A549 (cell line): ENCODE measurements around the gene ZXDC. TPM values are rescaled to one million over a fixed set of nuclear protein-coding genes. Genes with fewer than 3 reads are reported as not detected.

ENCODE experiments used
- ATAC-seq, 2 experiments: fragments of 200-7000 bp in 1 of 2; fragments of >200 bp in 1 of 2; cut with Nextera tagmentation in 1 of 2; cut with Tn5 transposase in 1 of 2; 3 replicates each; pipeline versions ENCODE4 v1.8.0 to v1.9.1; 2018 to 2020; ENCODE audit warnings: mild to moderate bottlenecking in 1 of 2, moderate library complexity in 1 of 2
- CTCF ChIA-PET: fragments of 300-600 bp; sonication (Branson Sonifier 250); formaldehyde crosslinking; extraction: SDS; loops from one replicate; lab custom pipeline; 2021; ENCODE audit warnings: antibody characterized with exemption, inconsistent platforms; lab: Yijun Ruan, JAX
- POLR2A ChIA-PET: fragments of 350-600 bp; formaldehyde crosslinking; extraction: SDS; loops from one replicate; lab custom pipeline; 2021; ENCODE audit warnings: antibody characterized with exemption, inconsistent platforms; lab: Yijun Ruan, JAX
- DNase-seq, 2 experiments: peaks; one replicate each; pipeline versions ENCODE4 v3.0.0 to v3.0.0-alpha.2; 2011 to 2016; ENCODE audit warnings: low read depth in 1 of 2, low spot score in 1 of 2
- FAIRE-seq: peaks from 2 replicates; lab custom pipeline; 2011; peaks lifted over from hg19 to GRCh38; lab: Jason Lieb, UNC
- H3K27ac ChIP-seq, 2 experiments: fragments of >200 bp; sonication (Bioruptor Twin); formaldehyde crosslinking; 3 replicates each; pipeline ENCODE4 v1.5.1; 2016 to 2017
- H3K4me1 ChIP-seq: fragments of >200 bp; sonication (Bioruptor Twin); formaldehyde crosslinking; 3 replicates; pipeline ENCODE4 v1.6.1; 2016
- H3K4me2 ChIP-seq: fragments of >200 bp; sonication (Bioruptor Twin); formaldehyde crosslinking; 3 replicates; pipeline ENCODE4 v1.6.1; 2016
- H3K4me3 ChIP-seq: fragments of >200 bp; sonication (Bioruptor Twin); formaldehyde crosslinking; 3 replicates; pipeline ENCODE4 v1.5.1; 2016
- H3K9me3 ChIP-seq: fragments of >200 bp; sonication (Bioruptor Twin); formaldehyde crosslinking; 3 replicates; pipeline ENCODE4 v1.6.1; 2016
- CBX8 ChIP-seq: fragments of 200-600 bp; sonication (generic); IDR thresholded peaks from 2 replicates; pipeline ENCODE4 v1.6.1; 2016
- EHF ChIP-seq: fragments of 250-450 bp; sonication (Bioruptor Pico); IDR thresholded peaks from 2 replicates; pipeline ENCODE4 v1.5.0; 2020; ENCODE audit warnings: mild to moderate bottlenecking
- GATA3 ChIP-seq: IDR thresholded peaks from 2 replicates; pipeline ENCODE4 v1.6.1; 2012; ENCODE audit warnings: borderline replicate concordance
- HDAC2 ChIP-seq: fragments of 200-600 bp; sonication (generic); IDR thresholded peaks from 2 replicates; pipeline ENCODE4 v1.6.1; 2016
- HOXA7 ChIP-seq: fragments of 250-450 bp; sonication (Bioruptor Pico); IDR thresholded peaks from 2 replicates; pipeline ENCODE4 v1.5.0; 2020; ENCODE audit warnings: mild to moderate bottlenecking, moderate library complexity
- HOXB13 ChIP-seq: fragments of 250-450 bp; sonication (Bioruptor Pico); IDR thresholded peaks from 2 replicates; pipeline ENCODE4 v1.5.0; 2020; ENCODE audit warnings: low read depth, mild to moderate bottlenecking, moderate library complexity
- HOXB5 ChIP-seq: fragments of 250-450 bp; sonication (Bioruptor Pico); IDR thresholded peaks from 2 replicates; pipeline ENCODE4 v1.5.0; 2020; ENCODE audit warnings: mild to moderate bottlenecking, moderate library complexity
- MAZ ChIP-seq: fragments of 150-350 bp; IDR thresholded peaks from 2 replicates; pipeline ENCODE4 v1.6.1; 2014; ENCODE audit warnings: antibody characterized with exemption, low read depth, low read length, borderline replicate concordance
- NFE2L2 ChIP-seq: fragments of 150-350 bp; conservative IDR thresholded peaks from 2 replicates; pipeline ENCODE4 v1.6.1; 2014; ENCODE audit warnings: low read length
- PHF8 ChIP-seq: fragments of 200-600 bp; sonication (generic); IDR thresholded peaks from 2 replicates; pipeline ENCODE4 v1.6.1; 2016; ENCODE audit warnings: low read depth, mild to moderate bottlenecking, antibody characterized with exemption, moderate library complexity, borderline replicate concordance
- POLR2A ChIP-seq: IDR thresholded peaks from 2 replicates; pipeline ENCODE4 v1.6.1; 2012; ENCODE audit warnings: mild to moderate bottlenecking, low read length
- RAD21 ChIP-seq, 2 experiments: fragments of >200 bp in 1 of 2; sonication (Bioruptor Twin) in 1 of 2; formaldehyde crosslinking in 1 of 2; IDR thresholded peaks in 1 of 2; conservative IDR thresholded peaks in 1 of 2; 2 replicates in 1 of 2; 3 replicates in 1 of 2; pipeline ENCODE4 v1.6.1; 2012 to 2018; ENCODE audit warnings: inconsistent platforms in 1 of 2
- RCOR1 ChIP-seq: fragments of 150-350 bp; IDR thresholded peaks from 2 replicates; pipeline ENCODE4 v1.6.1; 2014; ENCODE audit warnings: antibody characterized with exemption, low read length, low read depth
- RNF2 ChIP-seq: fragments of 200-600 bp; sonication (generic); IDR thresholded peaks from 2 replicates; pipeline ENCODE4 v1.6.1; 2016; ENCODE audit warnings: low read depth, mild to moderate bottlenecking, antibody characterized with exemption, moderate library complexity, borderline replicate concordance
- TFCP2L1 ChIP-seq: fragments of 250-450 bp; sonication (Bioruptor Pico); IDR thresholded peaks from 2 replicates; pipeline ENCODE4 v1.5.0; 2021; ENCODE audit warnings: mild to moderate bottlenecking
- TP53 ChIP-seq: fragments of 250-450 bp; sonication (Bioruptor Pico); IDR thresholded peaks from 2 replicates; pipeline ENCODE4 v1.5.0; 2021; ENCODE audit warnings: mild to moderate bottlenecking, moderate library complexity
- ZNF302 ChIP-seq: fragments of 250-450 bp; sonication (Bioruptor Pico); IDR thresholded peaks from 2 replicates; pipeline ENCODE4 v1.9.0; 2021; ENCODE audit warnings: inconsistent platforms, mild to moderate bottlenecking, moderate library complexity
- WGBS: methylation state at CpG from one replicate; pipeline ENCODE4 v1.1.6; 2017; ENCODE audit errors: missing lambda C conversion rate; 5-methylcytosine and 5-hydroxymethylcytosine counted together
- polyA plus RNA-seq, 4 experiments: library from polyadenylated mRNA; depleted of rRNA in 3 of 4; stranded (reverse); fragments of >200 nt; fragmentation: RNase III in 1 of 4; extraction: RNeasy Plus Mini Kit Qiagen cat#74134 plus additional on column Dnase treatment in 1 of 4; gene quantifications; 2 replicates in 3 of 4; 3 replicates in 1 of 4; pipeline ENCODE4 v1.2.3, GENCODE V29; 2011 to 2017
- TF ChIP-seq, protein P1 (sequence below): fragments of 450-650 bp; IDR thresholded peaks from 2 replicates; pipeline ENCODE4 v1.6.1; 2014; ENCODE audit warnings: antibody characterized with exemption
- TF ChIP-seq, protein P2 (sequence below): fragments of >200 bp; sonication (Bioruptor Twin); formaldehyde crosslinking; IDR thresholded peaks from 3 replicates; pipeline ENCODE4 v1.5.1; 2016
- TF ChIP-seq, protein P3 (sequence below): IDR thresholded peaks from 2 replicates; pipeline ENCODE4 v1.6.1; 2012
- TF ChIP-seq, protein P4 (sequence below): IDR thresholded peaks from 2 replicates; pipeline ENCODE4 v1.6.1; 2012; ENCODE audit warnings: low read depth, borderline replicate concordance

The ZXDC gene
- polyA plus RNA-seq, 2 of the 4 experiments (the other 2 are of a cell fraction) = 6.0 to 8.5 TPM

DNA sequence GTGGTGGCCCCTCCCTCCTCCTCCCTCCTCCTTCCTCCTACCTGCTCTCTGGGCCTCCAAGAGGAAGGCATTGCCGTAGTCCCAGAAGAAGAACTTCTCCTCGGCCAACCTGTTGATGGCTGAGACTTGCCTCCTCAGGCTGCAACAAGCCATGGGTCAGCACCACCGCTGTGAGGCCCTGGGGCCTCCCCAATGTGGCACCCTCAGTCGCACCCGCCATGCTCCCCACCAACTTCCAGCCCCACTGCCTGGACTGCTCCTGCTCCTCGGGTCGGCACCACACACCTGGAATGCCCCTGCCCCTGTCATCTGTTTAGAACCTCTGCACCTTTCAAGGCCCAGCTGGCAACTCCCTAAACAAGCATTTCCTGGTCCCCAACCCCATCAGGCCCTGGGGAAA lies 24.3 kb upstream of the ZXDC start:
- Histone ChIP-seq H3K9me3 (no peaks in the 10 kb centered on the region), H3K4me1 (no peaks in the 10 kb centered on the region), H3K4me2 (no peak overlapping the region), H3K4me3 (no peak overlapping the region), H3K27ac (no peak overlapping the region)
- DNase-seq = no peak
- ChIA-PET POLR2A (no interaction called here), CTCF (interaction anchor here (0.5 kb wide), 1 partner anchor 23 kb away, joined by 3 read pairs; no protein-coding TSS in a partner anchor)
- no peak for FAIRE-seq
- 81% methylated on average over 5 of the region's 7 CpGs for WGBS
- ATAC-seq = no peak
- no peak for TF ChIP-seq ZNF302 (CRISPR knock-in tag)
- TF ChIP-seq HOXB13 (CRISPR knock-in tag) = no peak
- TF ChIP-seq, protein P1, sequence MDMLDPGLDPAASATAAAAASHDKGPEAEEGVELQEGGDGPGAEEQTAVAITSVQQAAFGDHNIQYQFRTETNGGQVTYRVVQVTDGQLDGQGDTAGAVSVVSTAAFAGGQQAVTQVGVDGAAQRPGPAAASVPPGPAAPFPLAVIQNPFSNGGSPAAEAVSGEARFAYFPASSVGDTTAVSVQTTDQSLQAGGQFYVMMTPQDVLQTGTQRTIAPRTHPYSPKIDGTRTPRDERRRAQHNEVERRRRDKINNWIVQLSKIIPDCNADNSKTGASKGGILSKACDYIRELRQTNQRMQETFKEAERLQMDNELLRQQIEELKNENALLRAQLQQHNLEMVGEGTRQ = no peak
- no peak for TF ChIP-seq TP53

DNA sequence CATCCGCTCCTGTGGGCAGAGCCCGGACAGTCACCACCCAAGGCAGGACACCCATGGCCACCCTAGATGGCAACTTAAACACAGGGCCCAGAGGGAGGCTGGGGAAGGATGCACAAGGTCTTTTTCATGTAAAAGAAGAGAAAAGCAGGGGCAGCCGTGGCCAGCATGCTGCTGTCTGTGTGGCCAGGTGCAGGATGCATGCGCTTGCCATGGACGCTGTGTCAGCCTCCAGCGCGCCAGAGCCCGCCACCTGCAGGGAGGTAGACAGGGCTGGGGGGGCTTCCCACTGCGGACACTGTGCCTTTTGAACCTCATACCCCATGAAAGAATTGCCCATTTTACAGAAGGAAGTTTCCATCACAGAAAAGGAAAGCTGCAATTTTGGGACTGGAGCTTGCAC lies 23.7 kb upstream of the ZXDC start:
- H3K27ac ChIP-seq = no peak overlapping the region

DNA sequence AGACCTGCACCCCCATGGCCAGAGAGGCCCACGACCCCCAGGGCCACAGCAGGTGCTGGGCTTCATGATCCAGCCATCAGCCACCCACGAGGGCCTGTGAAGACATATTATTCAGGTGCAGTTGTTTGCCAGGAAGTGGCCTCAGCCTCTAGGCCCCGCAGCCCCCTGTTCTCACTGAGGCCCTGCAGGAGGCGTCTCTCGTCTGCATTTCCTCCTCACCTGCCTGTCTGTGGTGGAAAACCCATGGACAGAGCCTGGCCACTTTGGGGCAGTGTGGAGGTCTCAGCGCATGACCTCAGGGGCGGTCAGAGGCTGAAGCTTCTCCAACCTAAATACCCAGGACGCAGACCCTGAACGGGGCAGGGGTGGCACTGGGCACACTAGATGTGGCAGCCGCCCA lies 23.2 kb upstream of the ZXDC start:
- no peak overlapping the region for H3K27ac ChIP-seq
- no peak overlapping the region for H3K4me2 ChIP-seq
- no peaks in the 10 kb centered on the region for H3K9me3 ChIP-seq
- no peak overlapping the region for H3K4me3 ChIP-seq
- TF ChIP-seq RAD21 (conservative IDR thresholded peaks at IDR 0.05 in 1 of 2, IDR thresholded peaks at IDR 0.05 in 1 of 2) (no peak), GATA3 (no peak), RCOR1 (no peak), PHF8 (no peak), MAZ (no peak), CBX8 (no peak)
- TF ChIP-seq, all 56 proteins: peak for 0
- ChIA-PET CTCF (interaction anchor here (1.8 kb wide), 1 partner anchor 24 kb away, joined by 6 read pairs; no protein-coding TSS in a partner anchor), POLR2A (no interaction called here)
- ATAC-seq (no peak), FAIRE-seq (no peak), DNase-seq (no peak)
- WGBS = 76% methylated on average over 4 of the region's 10 CpGs
- H3K4me1 ChIP-seq = no peaks in the 10 kb centered on the region

More for the DNA sequence above, 23.7 kb upstream of the ZXDC start:
- ChIA-PET POLR2A (no interaction called here), CTCF (no interaction called here)
- Histone ChIP-seq H3K4me1 (no peaks in the 10 kb centered on the region), H3K9me3 (no peaks in the 10 kb centered on the region), H3K4me2 (no peak overlapping the region), H3K4me3 (no peak overlapping the region)
- no peak for FAIRE-seq
- WGBS = 90% methylated on average over 7 of the region's 9 CpGs
- no peak for TF ChIP-seq EHF (CRISPR knock-in tag)
- no peak for TF ChIP-seq TFCP2L1
- ATAC-seq = no peak
- DNase-seq = no peak

DNA sequence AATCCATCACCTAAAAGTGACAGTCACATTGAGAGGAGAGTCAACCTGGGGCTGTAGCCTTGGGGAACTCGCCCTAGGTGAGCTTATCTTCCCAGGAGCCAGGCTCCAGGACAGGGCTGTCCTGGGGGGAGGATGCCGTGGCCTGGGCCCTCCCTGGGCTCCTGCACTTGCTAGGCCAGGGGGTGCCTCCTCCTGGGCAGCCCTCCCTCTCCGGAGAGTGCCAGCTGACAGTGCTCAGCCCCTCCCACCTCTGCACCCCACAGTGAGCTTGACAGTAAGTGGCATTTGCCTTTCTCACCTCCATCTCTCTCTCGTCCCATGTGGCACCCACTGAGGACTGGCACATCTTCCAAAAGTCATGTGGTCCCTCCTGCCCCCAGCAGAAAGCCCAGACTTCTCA lies 22.8 kb upstream of the ZXDC start:
- CTCF ChIA-PET = interaction anchor here (1.0 to 1.8 kb wide), 2 partner anchors 24 to 26 kb away, joined by 3 to 6 read pairs; no protein-coding TSS in a partner anchor
- TF ChIP-seq HOXA7 (no peak), RNF2 (no peak), NFE2L2 (no peak), POLR2A (no peak), HOXB5 (CRISPR knock-in tag) (no peak), HDAC2 (no peak), TP53 (no peak), EHF (CRISPR knock-in tag) (no peak)
- TF ChIP-seq, protein P2, sequence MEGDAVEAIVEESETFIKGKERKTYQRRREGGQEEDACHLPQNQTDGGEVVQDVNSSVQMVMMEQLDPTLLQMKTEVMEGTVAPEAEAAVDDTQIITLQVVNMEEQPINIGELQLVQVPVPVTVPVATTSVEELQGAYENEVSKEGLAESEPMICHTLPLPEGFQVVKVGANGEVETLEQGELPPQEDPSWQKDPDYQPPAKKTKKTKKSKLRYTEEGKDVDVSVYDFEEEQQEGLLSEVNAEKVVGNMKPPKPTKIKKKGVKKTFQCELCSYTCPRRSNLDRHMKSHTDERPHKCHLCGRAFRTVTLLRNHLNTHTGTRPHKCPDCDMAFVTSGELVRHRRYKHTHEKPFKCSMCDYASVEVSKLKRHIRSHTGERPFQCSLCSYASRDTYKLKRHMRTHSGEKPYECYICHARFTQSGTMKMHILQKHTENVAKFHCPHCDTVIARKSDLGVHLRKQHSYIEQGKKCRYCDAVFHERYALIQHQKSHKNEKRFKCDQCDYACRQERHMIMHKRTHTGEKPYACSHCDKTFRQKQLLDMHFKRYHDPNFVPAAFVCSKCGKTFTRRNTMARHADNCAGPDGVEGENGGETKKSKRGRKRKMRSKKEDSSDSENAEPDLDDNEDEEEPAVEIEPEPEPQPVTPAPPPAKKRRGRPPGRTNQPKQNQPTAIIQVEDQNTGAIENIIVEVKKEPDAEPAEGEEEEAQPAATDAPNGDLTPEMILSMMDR = no peak
- TF ChIP-seq, protein P3, sequence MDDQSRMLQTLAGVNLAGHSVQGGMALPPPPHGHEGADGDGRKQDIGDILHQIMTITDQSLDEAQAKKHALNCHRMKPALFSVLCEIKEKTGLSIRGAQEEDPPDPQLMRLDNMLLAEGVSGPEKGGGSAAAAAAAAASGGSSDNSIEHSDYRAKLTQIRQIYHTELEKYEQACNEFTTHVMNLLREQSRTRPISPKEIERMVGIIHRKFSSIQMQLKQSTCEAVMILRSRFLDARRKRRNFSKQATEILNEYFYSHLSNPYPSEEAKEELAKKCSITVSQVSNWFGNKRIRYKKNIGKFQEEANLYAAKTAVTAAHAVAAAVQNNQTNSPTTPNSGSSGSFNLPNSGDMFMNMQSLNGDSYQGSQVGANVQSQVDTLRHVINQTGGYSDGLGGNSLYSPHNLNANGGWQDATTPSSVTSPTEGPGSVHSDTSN = no peak
- TF ChIP-seq, protein P4, sequence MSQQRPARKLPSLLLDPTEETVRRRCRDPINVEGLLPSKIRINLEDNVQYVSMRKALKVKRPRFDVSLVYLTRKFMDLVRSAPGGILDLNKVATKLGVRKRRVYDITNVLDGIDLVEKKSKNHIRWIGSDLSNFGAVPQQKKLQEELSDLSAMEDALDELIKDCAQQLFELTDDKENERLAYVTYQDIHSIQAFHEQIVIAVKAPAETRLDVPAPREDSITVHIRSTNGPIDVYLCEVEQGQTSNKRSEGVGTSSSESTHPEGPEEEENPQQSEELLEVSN = no peak
- H3K27ac ChIP-seq = no peak overlapping the region
- FAIRE-seq = no peak
- H3K4me2 ChIP-seq = no peak overlapping the region
- H3K4me3 ChIP-seq = no peak overlapping the region
- no peak for DNase-seq
- no peaks in the 10 kb centered on the region for H3K4me1 ChIP-seq
- POLR2A ChIA-PET = no interaction called here
- ATAC-seq = no peak
- no peaks in the 10 kb centered on the region for H3K9me3 ChIP-seq
- WGBS = 40% methylated on average over 2 of the region's 4 CpGs
